Mesenchymal stem cell (in vitro differentiated cells and primary cell): ENCODE measurements around the gene TSN.
"Not testable (repeated sequence)": the region's sequence is repeated elsewhere in the genome, so short reads cannot be mapped to it uniquely, and the experiment has no call there.

Source experiments
- DNase-seq: peaks from one replicate; pipeline ENCODE4 v3.0.0-alpha.2; 2013
- H2AFZ ChIP-seq: one replicate; pipeline ENCODE4 v1.6.1; 2013; ENCODE audit warnings: low read depth, mild to moderate bottlenecking, control low read depth, inconsistent platforms, low read length, moderate library complexity
- H2AK5ac ChIP-seq: 2 replicates; pipeline ENCODE4 v1.6.1; 2013; ENCODE audit warnings: low read length, moderate library complexity, mild to moderate bottlenecking, inconsistent platforms; ENCODE audit not compliant: severe bottlenecking
- H2BK120ac ChIP-seq: one replicate; pipeline ENCODE4 v1.6.1; 2013; ENCODE audit warnings: low read depth, mild to moderate bottlenecking, inconsistent platforms, low read length, moderate library complexity
- H2BK12ac ChIP-seq, 2 experiments: one replicate each; pipeline ENCODE4 v1.6.1; 2013; ENCODE audit warnings: inconsistent platforms in 2 of 2, low read length in 2 of 2, mild to moderate bottlenecking in 2 of 2, moderate library complexity in 2 of 2, control low read depth in 1 of 2
- H2BK15ac ChIP-seq: one replicate; pipeline ENCODE4 v1.6.1; 2013; ENCODE audit warnings: mild to moderate bottlenecking, low read depth, inconsistent platforms; ENCODE audit not compliant: poor library complexity, severe bottlenecking
- H2BK5ac ChIP-seq: 2 replicates; pipeline ENCODE4 v1.6.1; 2013; ENCODE audit warnings: low read depth, mild to moderate bottlenecking, low read length, control low read depth, inconsistent platforms; ENCODE audit not compliant: poor library complexity, severe bottlenecking
- H3K14ac ChIP-seq, 2 experiments: one replicate each; pipeline ENCODE4 v1.6.1; 2013; ENCODE audit warnings: inconsistent platforms in 2 of 2, low read length in 2 of 2, control low read depth in 1 of 2, mild to moderate bottlenecking in 1 of 2, moderate library complexity in 1 of 2
- H3K18ac ChIP-seq, 2 experiments: one replicate each; pipeline ENCODE4 v1.6.1; 2013; ENCODE audit warnings: inconsistent platforms in 2 of 2, low read length in 2 of 2, control low read depth in 1 of 2, low read depth in 1 of 2, mild to moderate bottlenecking in 1 of 2
- H3K23ac ChIP-seq, 2 experiments: one replicate each; pipeline ENCODE4 v1.6.1; 2013; ENCODE audit warnings: inconsistent platforms in 2 of 2, low read length in 2 of 2, mild to moderate bottlenecking in 2 of 2, moderate library complexity in 2 of 2, control low read depth in 1 of 2
- H3K27ac ChIP-seq: 2 replicates; pipeline ENCODE4 v1.5.1; 2013; ENCODE audit warnings: mild to moderate bottlenecking, moderate library complexity, low read length, control low read depth, inconsistent platforms; ENCODE audit not compliant: poor library complexity, severe bottlenecking
- H3K27me3 ChIP-seq, 2 experiments: 2 replicates each; pipeline versions ENCODE4 v1.6.1 to v1.7.0; 2013; ENCODE audit warnings: low read length in 2 of 2, mild to moderate bottlenecking in 2 of 2, moderate library complexity in 2 of 2, control low read depth in 1 of 2, inconsistent platforms in 1 of 2; ENCODE audit not compliant: control insufficient read depth in 1 of 2, insufficient read depth in 1 of 2
- H3K36me3 ChIP-seq, 2 experiments: 2 replicates each; pipeline versions ENCODE4 v1.6.1 to v1.7.0; 2013; ENCODE audit warnings: low read length in 2 of 2, control low read depth in 1 of 2, inconsistent platforms in 1 of 2, low read depth in 1 of 2, mild to moderate bottlenecking in 1 of 2; ENCODE audit not compliant: insufficient read depth in 2 of 2, control insufficient read depth in 1 of 2
- H3K4ac ChIP-seq, 2 experiments: one replicate each; pipeline ENCODE4 v1.6.1; 2013; ENCODE audit warnings: inconsistent platforms in 2 of 2, low read length in 2 of 2, mild to moderate bottlenecking in 2 of 2, moderate library complexity in 2 of 2, control low read depth in 1 of 2, low read depth in 1 of 2
- H3K4me1 ChIP-seq: 2 replicates; pipeline ENCODE4 v1.6.1; 2013; ENCODE audit warnings: low read depth, low read length, control low read depth; ENCODE audit not compliant: control insufficient read depth, insufficient read depth
- H3K4me2 ChIP-seq: 2 replicates; pipeline ENCODE4 v1.6.1; 2013; ENCODE audit warnings: low read length, mild to moderate bottlenecking, inconsistent platforms; ENCODE audit not compliant: poor library complexity, severe bottlenecking
- H3K4me3 ChIP-seq, 2 experiments: 2 replicates each; pipeline versions ENCODE4 v1.5.1 to v1.7.0; 2013; ENCODE audit warnings: low read length in 2 of 2, mild to moderate bottlenecking in 2 of 2, control low read depth in 1 of 2, low read depth in 1 of 2; ENCODE audit not compliant: insufficient read depth in 1 of 2
- H3K79me1 ChIP-seq: replicated peaks from 2 replicates; pipeline ENCODE4 v1.6.1; 2013; ENCODE audit warnings: mild to moderate bottlenecking, control low read depth, low read length, inconsistent platforms; ENCODE audit not compliant: poor library complexity, severe bottlenecking
- H3K9ac ChIP-seq: 2 replicates; pipeline ENCODE4 v1.7.0; 2013; ENCODE audit warnings: mild to moderate bottlenecking, low read length, moderate library complexity
- H3K9me3 ChIP-seq: 2 replicates; pipeline ENCODE4 v1.7.0; 2013; ENCODE audit warnings: mild to moderate bottlenecking, low read length; ENCODE audit not compliant: control insufficient read depth
- H4K8ac ChIP-seq: one replicate; pipeline ENCODE4 v1.6.1; 2013; ENCODE audit warnings: inconsistent platforms, mild to moderate bottlenecking, low read length, moderate library complexity
- H4K91ac ChIP-seq: one replicate; pipeline ENCODE4 v1.6.1; 2013; ENCODE audit warnings: mild to moderate bottlenecking, low read length, inconsistent platforms
- WGBS: methylation state at CpG from one replicate; pipeline ENCODE4 v1.1.7; 2013; ENCODE audit warnings: mixed read lengths; 5-methylcytosine and 5-hydroxymethylcytosine counted together

TSN gene

GRCh38 chr2:121804340-121804739 lies 48.9 kb downstream of the TSN start:
- Histone ChIP-seq H4K91ac (no peak overlapping the region), H2AK5ac (no peak overlapping the region), H3K14ac (no peak overlapping the region), H3K4me1 (no peaks in the 10 kb centered on the region), H3K27me3 (peaks cover 20 to 40% of the 10 kb centered on the region in 2 experiments), H2BK15ac (no peak overlapping the region), H3K36me3 (no peaks in the 10 kb centered on the region), H3K4ac (no peak overlapping the region), H3K4me3 (no peak overlapping the region), H2BK5ac (no peak overlapping the region), H3K27ac (no peak overlapping the region), H2BK12ac (no peak overlapping the region), H4K8ac (no peak overlapping the region), H3K23ac (no peak overlapping the region), H3K9me3 (peaks cover 10% of the 10 kb centered on the region), H3K18ac (no peak overlapping the region), H2AFZ (no peak overlapping the region), H3K4me2 (no peak overlapping the region), H3K79me1 (no peaks in the 10 kb centered on the region), H3K9ac (no peak overlapping the region), H2BK120ac (no peak overlapping the region)
- DNase-seq = no peak
- WGBS = 34% methylated on average over 5 of the region's 5 CpGs

GRCh38 chr2:121804997-121805765 lies 49.7 kb downstream of the TSN start:
- Histone ChIP-seq H2AK5ac (no peak overlapping the region), H2BK15ac (no peak overlapping the region)

DNA sequence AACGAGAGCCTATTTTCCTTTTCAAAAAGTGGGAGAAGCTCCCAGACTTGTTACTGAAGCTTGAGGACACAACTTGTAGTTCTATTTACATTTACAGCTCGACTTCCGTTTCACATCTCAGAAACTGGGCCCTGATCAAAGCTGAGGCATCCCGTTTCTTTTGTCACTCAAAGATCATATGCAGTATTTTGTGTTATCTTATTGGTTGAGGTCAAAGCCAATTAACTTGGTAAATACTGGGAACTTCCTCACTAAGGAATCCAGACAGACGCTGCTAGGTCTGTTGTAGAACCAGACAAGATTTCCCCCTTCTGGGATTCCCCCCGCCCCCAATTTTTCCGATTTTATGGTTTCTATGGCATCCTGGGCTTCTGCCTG lies 50.3 kb downstream of the TSN start:
- 76% methylated on average over 7 of the region's 7 CpGs for WGBS
- H3K9me3 ChIP-seq = peaks cover 10% of the 10 kb centered on the region

More at GRCh38 chr2:121804997-121805765, 49.7 kb downstream of the TSN start:
- peaks cover 10% of the 10 kb centered on the region for H3K9me3 ChIP-seq
- no peak overlapping the region for H2AFZ ChIP-seq
- no peaks in the 10 kb centered on the region for H3K36me3 ChIP-seq
- no peak overlapping the region for H3K14ac ChIP-seq
- no peak overlapping the region for H3K4ac ChIP-seq
- no peak overlapping the region for H3K4me3 ChIP-seq
- H4K8ac ChIP-seq = no peak overlapping the region
- no peak overlapping the region for H3K4me2 ChIP-seq
- no peak overlapping the region for H4K91ac ChIP-seq
- H2BK12ac ChIP-seq = no peak overlapping the region
- H2BK5ac ChIP-seq = no peak overlapping the region
- peaks cover 20 to 40% of the 10 kb centered on the region in 2 experiments for H3K27me3 ChIP-seq
- H2BK120ac ChIP-seq = no peak overlapping the region
- no peak overlapping the region for H3K18ac ChIP-seq
- no peak overlapping the region for H3K23ac ChIP-seq
- H3K4me1 ChIP-seq = no peaks in the 10 kb centered on the region
- H3K9ac ChIP-seq = no peak overlapping the region
- DNase-seq = no peak
- 79% methylated on average over 1 of the region's 3 CpGs for WGBS
- no peaks in the 10 kb centered on the region for H3K79me1 ChIP-seq
- no peak overlapping the region for H3K27ac ChIP-seq

DNA sequence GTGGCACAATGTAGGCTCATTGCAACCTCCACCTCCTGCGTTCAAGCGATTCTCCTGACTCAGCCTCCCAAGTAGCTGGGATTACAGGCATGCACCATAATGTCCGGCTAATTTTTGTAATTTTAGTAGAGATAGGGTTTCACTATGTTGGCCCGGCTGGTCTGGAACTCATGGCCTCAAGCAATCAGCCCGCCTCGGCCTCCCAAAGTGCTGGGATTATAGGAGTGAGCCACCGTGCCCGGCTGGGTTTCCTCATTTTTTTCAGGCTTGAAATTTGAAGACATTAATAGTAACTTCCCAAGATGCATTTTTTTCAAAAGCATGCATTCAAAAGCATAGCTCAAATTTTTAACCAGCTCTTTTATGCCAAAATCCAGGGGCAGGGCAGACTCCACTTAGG lies 52.3 kb downstream of the TSN start:
- not testable (repeated sequence) for H3K4me2 ChIP-seq, H3K4me1 ChIP-seq, H3K4me3 ChIP-seq, H3K14ac ChIP-seq, H3K18ac ChIP-seq, H3K23ac ChIP-seq, H4K8ac ChIP-seq, H2BK5ac ChIP-seq, H3K9ac ChIP-seq, H3K36me3 ChIP-seq, H3K79me1 ChIP-seq, H2AK5ac ChIP-seq, H4K91ac ChIP-seq, H2BK120ac ChIP-seq, H3K9me3 ChIP-seq, H3K27ac ChIP-seq, H2BK15ac ChIP-seq, H2AFZ ChIP-seq, H2BK12ac ChIP-seq, DNase-seq, H3K4ac ChIP-seq
- peaks cover 23 to 40% of the 10 kb centered on the region in 2 experiments for H3K27me3 ChIP-seq
- WGBS = 95% methylated on average over 8 of the region's 8 CpGs

More for the DNA sequence above, 50.3 kb downstream of the TSN start:
- Histone ChIP-seq H4K91ac (no peak overlapping the region), H3K4me2 (no peak overlapping the region), H3K23ac (no peak overlapping the region), H2BK12ac (no peak overlapping the region), H4K8ac (no peak overlapping the region), H2BK120ac (no peak overlapping the region), H3K14ac (no peak overlapping the region), H3K79me1 (no peaks in the 10 kb centered on the region), H3K4ac (no peak overlapping the region), H3K27me3 (peaks cover 21 to 39% of the 10 kb centered on the region in 2 experiments), H3K4me1 (no peaks in the 10 kb centered on the region), H3K9ac (no peak overlapping the region), H3K18ac (no peak overlapping the region), H3K27ac (no peak overlapping the region), H2BK15ac (no peak overlapping the region), H2BK5ac (no peak overlapping the region), H2AK5ac (no peak overlapping the region), H2AFZ (no peak overlapping the region), H3K36me3 (no peaks in the 10 kb centered on the region), H3K4me3 (no peak overlapping the region)
- DNase-seq = no peak
